ENCODE results near the gene CCDC78. TPM values are rescaled to one million over a fixed set of nuclear protein-coding genes. Genes with fewer than 3 reads are reported as not detected.

Gene CCDC78
- total RNA-seq, 1 donor from 2014 or later, result 7.6 TPM

- Histone ChIP-seq H3K27ac (no peak overlapping the region), H3K27me3 (no peaks in the 10 kb centered on the region), H3K4me3 (no peak overlapping the region), H3K4me1 (peaks cover 47% of the 10 kb centered on the region), H3K36me3 (no peaks in the 10 kb centered on the region), H3K9me3 (no peaks in the 10 kb centered on the region)
- TF ChIP-seq CTCF (IDR thresholded peaks at IDR 0.05), result no peak
- TF ChIP-seq POLR2AphosphoS5 (IDR thresholded peaks at IDR 0.05; ENCODE audit: insufficient read depth in 1 of 2, low read depth in 1 of 2), result no peak
- no peak for TF ChIP-seq POLR2A (IDR thresholded peaks at IDR 0.05)
- intact Hi-C loops (cut with DNase I), result loop anchor here (5.0 kb wide), 1 partner anchor 64 kb away; the partner anchor contains the start of genes CHTF18 and RPUSD1
- DNase-seq (ENCODE audit: extremely low spot score in 2 of 2), result no peak
Observed at GRCh38 chr16:722835-723633, 3.2 kb downstream of the CCDC78 start.

- H3K27me3 ChIP-seq, result no peaks in the 10 kb centered on the region
- intact Hi-C loops (cut with DNase I), result loop anchor here (5.0 kb wide), 1 partner anchor 65 kb away; the partner anchor contains the start of genes CHTF18 and RPUSD1
- H3K36me3 ChIP-seq, result no peaks in the 10 kb centered on the region
- DNase-seq (ENCODE audit: extremely low spot score in 2 of 2), result no peak
- no peak for TF ChIP-seq POLR2AphosphoS5 (IDR thresholded peaks at IDR 0.05; ENCODE audit: insufficient read depth in 1 of 2, low read depth in 1 of 2)
- no peak for TF ChIP-seq POLR2A (IDR thresholded peaks at IDR 0.05)
- TF ChIP-seq CTCF (IDR thresholded peaks at IDR 0.05), result no peak
- H3K4me1 ChIP-seq, result peaks cover 36% of the 10 kb centered on the region
- H3K27ac ChIP-seq, result peak overlapping the region; percentile 84
- H3K4me3 ChIP-seq, result peak overlapping the region; percentile 70 to 92
- no peaks in the 10 kb centered on the region for H3K9me3 ChIP-seq
Observed at GRCh38 chr16:721765-722540, 4.3 kb downstream of the CCDC78 start.

- H3K9me3 ChIP-seq, result no peaks in the 10 kb centered on the region
- peak in 1 of 3 experiments; percentile 17 for TF ChIP-seq CTCF (IDR thresholded peaks at IDR 0.05)
- no peak for TF ChIP-seq POLR2AphosphoS5 (IDR thresholded peaks at IDR 0.05; ENCODE audit: insufficient read depth in 1 of 2, low read depth in 1 of 2)
- TF ChIP-seq POLR2A (IDR thresholded peaks at IDR 0.05), result peak in 1 of 2 donors; percentile 6
- no peak for DNase-seq (ENCODE audit: extremely low spot score in 2 of 2)
- H3K27me3 ChIP-seq, result no peaks in the 10 kb centered on the region
- H3K4me1 ChIP-seq, result peaks cover 35% of the 10 kb centered on the region
- H3K4me3 ChIP-seq, result peak within 1 kb of the TSS; percentile 70 to 92
- H3K36me3 ChIP-seq, result no peaks in the 10 kb centered on the region
- intact Hi-C loops (cut with DNase I), result loop anchor here (5.0 kb wide), 1 partner anchor 66 kb away; the partner anchor contains the start of genes CHTF18 and RPUSD1
- peak within 1 kb of the TSS; percentile 84 for H3K27ac ChIP-seq
Observed at GRCh38 chr16:720990-721764, 5.1 kb downstream of the CCDC78 start, which contains the start of gene ANTKMT. Gene ANTKMT, plus strand, starts transcription at chr16:721146. Its CDS starts 129 bp downstream, at chr16:721275.

- Histone ChIP-seq H3K27me3 (no peaks in the 10 kb centered on the region), H3K36me3 (no peaks in the 10 kb centered on the region), H3K4me1 (peaks cover 37% of the 10 kb centered on the region), H3K4me3 (peak overlapping the region; percentile 70 to 92), H3K27ac (peak overlapping the region; percentile 84), H3K9me3 (no peaks in the 10 kb centered on the region)
- TF ChIP-seq POLR2AphosphoS5 (IDR thresholded peaks at IDR 0.05; ENCODE audit: insufficient read depth in 1 of 2, low read depth in 1 of 2) (peak in 1 of 2 donors; percentile 32), CTCF (IDR thresholded peaks at IDR 0.05) (no peak), POLR2A (IDR thresholded peaks at IDR 0.05) (no peak)
- no peak for DNase-seq (ENCODE audit: extremely low spot score in 2 of 2)
- intact Hi-C loops (cut with DNase I), result loop anchor here (5.0 kb wide), 1 partner anchor 67 kb away; the partner anchor contains the start of genes CHTF18 and RPUSD1
Observed at GRCh38 chr16:720447-720989, 5.7 kb downstream of the CCDC78 start.
